Breast epithelium (tissue), 3 donors: ENCODE measurements around the gene GSTM1.

Source experiments
- POLR2A ChIP-seq: fragments of 450-650 bp; IDR thresholded peaks from one replicate; pipeline ENCODE4 v1.6.1; 2016; ENCODE audit warnings: antibody characterized with exemption, mild to moderate bottlenecking, moderate library complexity
- TF ChIP-seq, protein P1 (sequence below), 3 donors: fragments of 450-650 bp; IDR thresholded peaks; one replicate each; pipeline ENCODE4 v1.5.1; 2016 to 2017; ENCODE audit warnings: antibody characterized with exemption in 3 of 3, mild to moderate bottlenecking in 3 of 3, moderate library complexity in 3 of 3

DNA sequence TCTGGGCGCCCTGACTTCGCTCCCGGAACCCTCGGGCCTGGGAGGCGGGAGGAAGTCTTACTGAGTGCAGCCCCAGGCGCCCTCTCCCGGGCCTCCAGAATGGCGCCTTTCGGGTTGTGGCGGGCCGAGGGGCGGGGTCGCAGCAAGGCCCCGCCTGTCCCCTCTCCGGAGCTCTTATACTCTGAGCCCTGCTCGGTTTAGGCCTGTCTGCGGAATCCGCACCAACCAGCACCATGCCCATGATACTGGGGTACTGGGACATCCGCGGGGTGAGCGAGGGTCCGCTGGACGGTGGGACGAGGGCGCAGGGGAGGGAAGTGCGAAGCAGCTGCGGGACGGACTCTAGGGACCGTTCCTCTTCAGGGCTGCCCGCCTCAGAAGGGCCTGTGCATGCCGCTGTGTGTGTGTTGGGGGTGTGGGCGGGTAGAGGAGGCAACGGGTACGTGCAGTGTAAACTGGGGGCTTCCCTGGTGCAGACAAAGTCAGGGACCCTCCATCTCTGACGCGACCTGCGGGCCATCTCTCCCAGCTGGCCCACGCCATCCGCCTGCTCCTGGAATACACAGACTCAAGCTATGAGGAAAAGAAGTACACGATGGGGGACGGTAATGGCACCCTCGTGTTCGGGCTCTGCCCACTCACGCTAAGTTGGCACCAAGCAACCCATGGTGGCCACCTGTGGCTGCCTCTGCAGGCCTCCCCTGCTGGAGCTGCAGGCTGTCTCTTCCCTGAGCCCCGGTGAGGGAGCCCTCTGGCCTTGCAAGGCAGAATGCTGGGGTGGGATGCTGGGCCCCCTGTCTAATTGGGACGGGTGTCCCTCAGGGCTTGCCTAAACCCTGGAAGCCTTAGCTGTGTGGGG, at the start of gene GSTM1:
- TF ChIP-seq, protein P1, sequence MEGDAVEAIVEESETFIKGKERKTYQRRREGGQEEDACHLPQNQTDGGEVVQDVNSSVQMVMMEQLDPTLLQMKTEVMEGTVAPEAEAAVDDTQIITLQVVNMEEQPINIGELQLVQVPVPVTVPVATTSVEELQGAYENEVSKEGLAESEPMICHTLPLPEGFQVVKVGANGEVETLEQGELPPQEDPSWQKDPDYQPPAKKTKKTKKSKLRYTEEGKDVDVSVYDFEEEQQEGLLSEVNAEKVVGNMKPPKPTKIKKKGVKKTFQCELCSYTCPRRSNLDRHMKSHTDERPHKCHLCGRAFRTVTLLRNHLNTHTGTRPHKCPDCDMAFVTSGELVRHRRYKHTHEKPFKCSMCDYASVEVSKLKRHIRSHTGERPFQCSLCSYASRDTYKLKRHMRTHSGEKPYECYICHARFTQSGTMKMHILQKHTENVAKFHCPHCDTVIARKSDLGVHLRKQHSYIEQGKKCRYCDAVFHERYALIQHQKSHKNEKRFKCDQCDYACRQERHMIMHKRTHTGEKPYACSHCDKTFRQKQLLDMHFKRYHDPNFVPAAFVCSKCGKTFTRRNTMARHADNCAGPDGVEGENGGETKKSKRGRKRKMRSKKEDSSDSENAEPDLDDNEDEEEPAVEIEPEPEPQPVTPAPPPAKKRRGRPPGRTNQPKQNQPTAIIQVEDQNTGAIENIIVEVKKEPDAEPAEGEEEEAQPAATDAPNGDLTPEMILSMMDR (IDR thresholded peaks at IDR 0.05): no peak
- no peak for TF ChIP-seq POLR2A
